T-helper 1 cell treated with Interleukin-12 subunit alpha and Interleukin-12 subunit beta and Interleukin-4 antibody, amounts not matched to agents 30 μg/mL and 1 μg/mL, for 36 hours (primary cell): Measurements from ENCODE around the gene SEMA4C.
A peak's percentile ranks its signal among the peaks of the same experiment; 100 is the strongest.

Experiments used
- H3K27ac Mint-ChIP-seq: one replicate; pipeline ENCODE4 v1.8.0; 2021; ENCODE audit warnings: mild to moderate bottlenecking, mixed read lengths
- H3K27me3 Mint-ChIP-seq: one replicate; pipeline ENCODE4 v1.8.0; 2021; ENCODE audit warnings: low read depth, mixed read lengths
- H3K36me3 Mint-ChIP-seq: one replicate; pipeline ENCODE4 v1.8.0; 2021; ENCODE audit warnings: low read depth, mixed read lengths
- H3K4me1 Mint-ChIP-seq: one replicate; pipeline ENCODE4 v1.8.0; 2021; ENCODE audit warnings: low read depth, mixed read lengths
- H3K4me3 Mint-ChIP-seq: one replicate; pipeline ENCODE4 v1.8.0; 2021; ENCODE audit warnings: mild to moderate bottlenecking, moderate library complexity, mixed read lengths
- H3K9me3 Mint-ChIP-seq: one replicate; pipeline ENCODE4 v1.8.0; 2021; ENCODE audit warnings: mixed read lengths

The SEMA4C gene

DNA sequence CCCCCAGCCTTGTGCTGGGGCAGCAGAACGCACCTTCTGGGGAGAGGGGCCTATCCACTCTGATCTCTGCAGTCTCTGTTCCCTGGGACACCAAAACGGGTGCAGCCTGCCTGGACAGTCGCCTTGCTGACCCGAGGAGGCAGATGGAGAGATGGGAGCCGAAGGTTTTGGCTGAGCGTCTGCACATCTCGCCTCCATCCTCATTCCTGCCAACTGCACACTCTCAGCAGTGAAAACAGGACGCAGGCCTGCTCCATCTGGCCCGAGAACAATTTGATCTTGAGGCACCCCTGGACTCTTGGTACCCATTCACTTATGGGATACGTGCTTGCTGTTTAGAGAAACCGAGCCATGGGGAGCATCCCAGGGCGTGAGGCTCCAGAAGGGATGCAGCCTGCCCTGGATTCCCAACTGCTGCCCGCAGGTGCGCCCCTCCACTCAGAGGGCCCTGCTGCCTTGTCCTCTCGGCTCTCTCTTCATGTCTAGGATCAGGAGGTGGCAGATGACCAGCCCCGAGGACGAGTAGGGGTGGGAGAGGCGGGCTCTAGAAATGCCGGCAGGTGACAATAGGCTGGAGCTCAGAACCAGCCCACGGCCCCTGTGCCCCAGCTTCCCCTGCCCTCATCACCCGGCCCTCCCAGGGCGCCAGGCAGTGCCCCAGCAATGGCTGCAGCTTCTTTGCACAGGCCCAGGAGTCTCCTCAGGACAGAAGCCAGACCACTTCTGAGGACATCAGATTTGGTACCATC is 9.1 kb upstream of the SEMA4C start:
- Mint-ChIP-seq H3K9me3 (no peaks in the 10 kb centered on the region), H3K27ac (no peak overlapping the region)

DNA sequence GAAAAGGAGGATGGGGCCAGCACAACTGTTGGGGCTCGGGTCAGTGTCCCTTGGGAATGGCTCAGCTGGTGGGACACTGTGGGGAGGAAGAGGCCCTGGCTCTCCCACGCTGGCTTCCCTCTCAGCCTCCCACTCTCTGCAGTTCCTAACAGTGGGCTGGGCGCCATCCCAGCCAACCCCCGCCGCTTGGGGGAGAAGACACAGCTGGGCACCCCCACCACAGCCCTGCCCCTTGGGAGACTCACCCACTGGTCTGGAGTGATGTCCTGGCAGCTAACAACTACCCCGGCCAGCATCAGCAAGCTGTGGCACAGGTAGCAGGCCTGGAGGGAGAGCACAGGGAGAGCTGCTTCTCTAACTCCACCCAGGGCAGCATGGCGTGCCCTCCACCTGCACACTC is 8.3 kb upstream of the SEMA4C start:
- Mint-ChIP-seq H3K27ac (no peak overlapping the region), H3K4me3 (no peak overlapping the region), H3K4me1 (peaks cover 5% of the 10 kb centered on the region), H3K9me3 (no peaks in the 10 kb centered on the region), H3K27me3 (peaks cover 6% of the 10 kb centered on the region), H3K36me3 (no peaks in the 10 kb centered on the region)

More for the DNA sequence above, 9.1 kb upstream of the SEMA4C start:
- Mint-ChIP-seq H3K36me3 (no peaks in the 10 kb centered on the region), H3K27me3 (peaks cover 6% of the 10 kb centered on the region), H3K4me3 (no peak overlapping the region), H3K4me1 (peaks cover 5% of the 10 kb centered on the region)

DNA sequence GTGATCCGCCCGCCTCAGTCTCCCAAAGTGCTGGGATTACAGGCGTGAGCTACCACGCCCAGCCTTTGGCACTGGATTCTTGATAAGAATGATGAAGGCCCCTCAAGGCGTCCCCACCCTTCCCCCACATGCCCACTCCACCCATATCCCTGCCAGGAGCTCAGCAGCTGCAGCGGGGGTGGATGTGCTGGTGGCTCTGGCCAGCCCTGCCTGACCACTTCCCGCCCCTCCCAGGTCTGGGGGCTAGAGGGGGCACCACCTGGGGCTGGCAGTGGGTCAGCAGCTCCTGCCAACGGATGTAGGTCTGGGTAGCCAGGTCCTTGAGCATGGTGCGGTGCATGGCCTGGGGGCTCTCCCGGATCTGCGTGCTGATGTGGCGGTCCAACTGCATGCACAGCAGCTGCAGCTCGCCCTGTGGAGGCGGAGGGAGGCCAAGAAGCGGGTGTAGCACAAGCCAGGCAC is 7.8 kb upstream of the SEMA4C start:
- Mint-ChIP-seq H3K27ac (no peak overlapping the region), H3K4me3 (no peak overlapping the region), H3K36me3 (no peaks in the 10 kb centered on the region), H3K4me1 (peaks cover 5% of the 10 kb centered on the region), H3K27me3 (peaks cover 6% of the 10 kb centered on the region), H3K9me3 (no peaks in the 10 kb centered on the region)

GRCh38 chr2:96877042-96877451 is 7.2 kb upstream of the SEMA4C start:
- no peak overlapping the region for H3K4me3 Mint-ChIP-seq
- no peaks in the 10 kb centered on the region for H3K36me3 Mint-ChIP-seq
- peaks cover 5% of the 10 kb centered on the region for H3K4me1 Mint-ChIP-seq
- no peak overlapping the region for H3K27ac Mint-ChIP-seq
- H3K9me3 Mint-ChIP-seq = no peaks in the 10 kb centered on the region
- H3K27me3 Mint-ChIP-seq = peaks cover 6% of the 10 kb centered on the region

DNA sequence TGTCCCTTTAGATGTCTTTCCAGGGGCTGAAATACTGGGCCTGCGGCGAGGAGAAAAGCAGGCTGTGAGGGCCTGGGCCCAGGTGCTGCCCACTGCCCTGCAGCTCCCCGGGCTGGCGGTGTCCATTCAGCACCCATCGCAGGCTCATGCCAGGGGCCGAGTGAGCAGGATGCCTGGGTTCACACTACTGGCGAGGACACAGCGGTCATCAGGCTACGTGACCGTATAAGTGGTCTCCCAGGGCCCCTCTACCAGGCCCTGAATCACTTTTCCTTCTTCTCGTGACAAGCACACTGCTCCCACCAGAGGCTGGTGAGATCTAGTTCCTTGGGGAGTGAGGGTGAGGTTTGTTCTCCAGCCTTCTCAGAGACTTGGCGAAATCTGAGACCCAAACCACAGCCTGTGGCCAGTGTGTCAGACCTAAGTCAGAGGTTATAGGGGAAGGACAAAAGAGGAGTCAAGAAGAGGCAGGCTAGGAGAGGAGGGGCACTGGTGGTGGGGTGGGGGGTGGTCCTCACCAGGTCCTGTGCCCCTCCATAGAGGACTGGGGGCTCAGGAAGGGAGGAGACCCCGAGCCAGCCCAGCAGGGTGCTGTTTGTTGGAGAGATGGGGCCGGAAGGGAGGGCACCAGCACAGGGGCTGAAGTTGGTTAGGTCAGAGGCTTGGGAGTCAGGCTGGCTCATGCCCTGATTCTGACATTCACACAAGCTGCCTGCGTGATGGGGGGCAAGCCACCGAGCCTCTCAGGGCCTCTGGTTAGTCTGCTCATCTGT is 6.6 kb upstream of the SEMA4C start:
- Mint-ChIP-seq H3K27me3 (peaks cover 7% of the 10 kb centered on the region), H3K9me3 (no peaks in the 10 kb centered on the region), H3K4me3 (no peak overlapping the region), H3K36me3 (no peaks in the 10 kb centered on the region), H3K27ac (no peak overlapping the region), H3K4me1 (peaks cover 5% of the 10 kb centered on the region)

- no peak overlapping the region for H3K27ac Mint-ChIP-seq
- H3K27me3 Mint-ChIP-seq = peaks cover 14% of the 10 kb centered on the region
- no peak overlapping the region for H3K4me3 Mint-ChIP-seq
- no peaks in the 10 kb centered on the region for H3K36me3 Mint-ChIP-seq
- no peaks in the 10 kb centered on the region for H3K9me3 Mint-ChIP-seq
- peaks cover 11% of the 10 kb centered on the region for H3K4me1 Mint-ChIP-seq
Measured at GRCh38 chr2:96875498-96876268, 5.8 kb upstream of the SEMA4C start.

DNA sequence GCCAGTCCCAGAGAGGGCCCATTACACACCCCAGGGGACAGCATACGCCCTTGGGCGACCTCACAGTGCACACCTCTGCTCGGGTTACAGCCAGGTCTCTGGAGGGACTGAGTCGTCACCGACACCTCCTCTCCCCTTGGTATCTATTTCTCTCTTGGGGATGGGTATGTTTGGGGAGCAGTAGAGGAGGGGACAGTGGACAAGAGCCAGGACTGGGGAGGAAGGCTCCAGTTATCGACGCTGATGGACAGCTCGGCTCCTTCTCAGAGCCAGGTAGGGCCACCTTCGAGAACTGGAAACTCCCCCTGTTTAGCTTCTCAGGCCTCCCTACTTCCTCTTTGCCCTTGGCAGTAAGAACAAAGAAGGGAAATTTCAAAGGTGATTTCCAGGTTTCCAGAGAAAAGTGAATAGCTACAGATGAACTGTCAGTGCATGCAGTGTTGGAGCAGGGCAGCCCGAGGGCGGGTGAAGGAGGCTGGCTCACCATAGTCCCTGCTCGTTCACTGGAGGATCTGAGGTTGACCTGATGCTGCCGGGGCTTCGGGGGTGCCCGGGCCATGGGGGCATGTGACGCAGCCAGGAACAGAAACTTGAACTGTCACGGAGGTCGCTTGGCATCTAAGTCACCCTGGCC is 4.4 kb upstream of the SEMA4C start:
- H3K27ac Mint-ChIP-seq = no peak overlapping the region
- peaks cover 16% of the 10 kb centered on the region for H3K4me1 Mint-ChIP-seq
- H3K9me3 Mint-ChIP-seq = no peaks in the 10 kb centered on the region
- no peak overlapping the region for H3K4me3 Mint-ChIP-seq
- H3K27me3 Mint-ChIP-seq = peaks cover 17% of the 10 kb centered on the region
- H3K36me3 Mint-ChIP-seq = no peaks in the 10 kb centered on the region

- no peak overlapping the region for H3K4me3 Mint-ChIP-seq
- H3K36me3 Mint-ChIP-seq = no peaks in the 10 kb centered on the region
- H3K4me1 Mint-ChIP-seq = peaks cover 16% of the 10 kb centered on the region
- peaks cover 17% of the 10 kb centered on the region for H3K27me3 Mint-ChIP-seq
- H3K27ac Mint-ChIP-seq = no peak overlapping the region
- no peaks in the 10 kb centered on the region for H3K9me3 Mint-ChIP-seq
Measured at GRCh38 chr2:96873651-96874096, 3.8 kb upstream of the SEMA4C start.

DNA sequence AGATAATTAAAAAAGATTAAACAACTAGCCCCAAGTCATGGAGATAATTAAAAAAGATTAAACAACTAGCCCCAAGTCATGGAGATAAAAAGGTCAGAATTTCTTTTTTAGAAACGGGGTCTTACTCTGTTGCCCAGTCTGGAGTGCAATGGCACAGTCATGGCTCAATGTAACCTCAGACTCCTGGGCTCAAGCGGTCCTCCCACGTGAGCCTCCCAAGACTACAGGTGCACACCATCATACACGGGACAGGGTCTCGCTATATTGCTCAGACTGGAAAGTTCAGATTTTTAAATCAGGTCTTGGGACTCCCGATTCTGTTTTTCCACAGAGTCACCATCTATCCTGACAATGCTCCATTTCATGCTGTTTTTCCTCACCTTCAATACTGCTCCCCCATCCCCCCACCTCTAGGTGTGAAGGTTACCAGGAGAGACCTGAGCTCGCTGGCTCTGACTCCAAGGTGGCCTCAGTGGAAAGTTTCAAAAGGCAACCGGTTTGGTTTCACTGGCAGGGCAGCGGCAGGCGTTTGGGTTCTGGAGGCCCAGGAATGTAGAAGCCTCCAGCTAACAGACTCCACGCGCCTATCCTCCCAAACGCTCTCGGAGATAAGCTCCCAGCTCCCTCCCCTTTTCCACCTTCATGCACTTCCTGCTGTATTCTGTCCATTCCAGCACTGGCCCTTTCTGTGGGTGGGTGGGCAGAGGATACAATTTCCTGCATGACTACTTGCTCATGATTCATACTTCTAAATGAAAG is 2.9 kb upstream of the SEMA4C start:
- Mint-ChIP-seq H3K4me1 (peaks cover 18% of the 10 kb centered on the region), H3K27me3 (peaks cover 17% of the 10 kb centered on the region), H3K9me3 (no peaks in the 10 kb centered on the region), H3K36me3 (no peaks in the 10 kb centered on the region), H3K4me3 (no peak overlapping the region), H3K27ac (no peak overlapping the region)

GRCh38 chr2:96870626-96871255 is 861 bp upstream of the SEMA4C start:
- H3K27me3 Mint-ChIP-seq = peaks cover 17% of the 10 kb centered on the region
- H3K4me3 Mint-ChIP-seq = peak overlapping the region; percentile 86
- peaks cover 27% of the 10 kb centered on the region for H3K4me1 Mint-ChIP-seq
- peak overlapping the region; percentile 82 for H3K27ac Mint-ChIP-seq
- H3K36me3 Mint-ChIP-seq = peaks cover 3% of the 10 kb centered on the region
- no peaks in the 10 kb centered on the region for H3K9me3 Mint-ChIP-seq

DNA sequence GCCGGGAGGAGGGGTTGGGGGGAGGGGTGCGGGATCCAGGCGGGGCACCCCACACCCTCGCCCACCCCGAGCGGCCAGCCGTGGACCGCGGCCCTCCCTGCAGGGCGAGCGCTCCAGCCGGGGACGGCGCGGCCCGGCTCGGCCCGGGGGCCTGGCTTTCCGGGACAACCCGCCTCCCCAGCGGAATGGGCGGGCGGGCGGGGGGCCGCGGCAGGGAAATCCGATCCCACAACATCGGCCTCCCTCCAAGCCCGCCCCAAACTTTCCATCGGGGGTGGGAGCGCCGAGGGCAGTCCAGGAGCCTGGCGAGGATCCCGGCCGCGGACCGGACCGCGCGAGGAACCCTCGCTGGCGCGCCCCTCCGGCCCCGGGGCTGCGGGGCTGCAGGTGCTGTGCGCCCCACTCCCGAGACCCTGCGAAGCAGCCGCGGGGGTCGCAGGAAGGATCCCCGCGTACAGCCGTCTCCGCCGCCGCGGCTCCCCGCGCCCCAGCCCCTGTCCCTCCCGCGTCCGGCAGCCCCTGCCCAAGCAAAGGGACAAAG is 529 bp downstream of the SEMA4C start:
- no peak overlapping the region for H3K4me3 Mint-ChIP-seq
- H3K27me3 Mint-ChIP-seq = peaks cover 13% of the 10 kb centered on the region
- peaks cover 7% of the 10 kb centered on the region for H3K36me3 Mint-ChIP-seq
- H3K4me1 Mint-ChIP-seq = peaks cover 24% of the 10 kb centered on the region
- H3K27ac Mint-ChIP-seq = no peak overlapping the region
- H3K9me3 Mint-ChIP-seq = no peaks in the 10 kb centered on the region

GRCh38 chr2:96868555-96869280 is 1.2 kb downstream of the SEMA4C start:
- Mint-ChIP-seq H3K27me3 (peaks cover 11% of the 10 kb centered on the region), H3K4me3 (peak overlapping the region; percentile 80), H3K27ac (peak overlapping the region; percentile 78), H3K4me1 (peaks cover 22% of the 10 kb centered on the region), H3K36me3 (peaks cover 7% of the 10 kb centered on the region), H3K9me3 (no peaks in the 10 kb centered on the region)
